ENCODE data around the gene LIME1.
A peak's percentile ranks its signal among the peaks of the same experiment; 100 is the strongest.
"Not testable (repeated sequence)": the region's sequence is repeated elsewhere in the genome, so short reads cannot be mapped to it uniquely, and the experiment has no call there.

Gene LIME1

GRCh38 chr20:63776875-63777274 lies 40.4 kb downstream of the LIME1 start:
- not testable (repeated sequence) for H3K27ac Mint-ChIP-seq; ATAC-seq (replicated peaks); H3K27me3 Mint-ChIP-seq; H3K9me3 Mint-ChIP-seq; DNase-seq; H3K4me1 Mint-ChIP-seq (ENCODE audit: low read depth in 2 of 2); H3K4me3 Mint-ChIP-seq
- H3K36me3 Mint-ChIP-seq (ENCODE audit: insufficient read depth), result peaks cover 13% of the 10 kb centered on the region

GRCh38 chr20:63777614-63778013 lies 41.1 kb downstream of the LIME1 start:
- ATAC-seq (replicated peaks) (no peak), DNase-seq (no peak)
- Mint-ChIP-seq H3K9me3 (no peaks in the 10 kb centered on the region), H3K4me1 (ENCODE audit: low read depth in 2 of 2) (peaks cover 10 to 12% of the 10 kb centered on the region in 2 donors), H3K36me3 (ENCODE audit: insufficient read depth) (peaks cover 13% of the 10 kb centered on the region), H3K27ac (no peak overlapping the region), H3K4me3 (no peak overlapping the region), H3K27me3 (no peaks in the 10 kb centered on the region)

GRCh38 chr20:63778034-63778752 lies 41.7 kb downstream of the LIME1 start:
- Mint-ChIP-seq H3K4me1 (ENCODE audit: low read depth in 2 of 2) (peaks cover 11 to 13% of the 10 kb centered on the region in 2 donors), H3K27ac (no peak overlapping the region), H3K36me3 (ENCODE audit: insufficient read depth) (peaks cover 10% of the 10 kb centered on the region), H3K4me3 (no peak overlapping the region), H3K27me3 (no peaks in the 10 kb centered on the region), H3K9me3 (no peaks in the 10 kb centered on the region)
- DNase-seq (no peak), ATAC-seq (replicated peaks) (no peak)

GRCh38 chr20:63778857-63779256 lies 42.4 kb downstream of the LIME1 start:
- Mint-ChIP-seq H3K4me3 (no peak overlapping the region), H3K9me3 (no peaks in the 10 kb centered on the region), H3K4me1 (ENCODE audit: low read depth in 2 of 2) (peaks cover 11 to 13% of the 10 kb centered on the region in 2 donors), H3K27ac (no peak overlapping the region), H3K36me3 (ENCODE audit: insufficient read depth) (peaks cover 10% of the 10 kb centered on the region), H3K27me3 (no peaks in the 10 kb centered on the region)
- no peak for ATAC-seq (replicated peaks)
- no peak for DNase-seq

GRCh38 chr20:63781181-63781580 lies 44.7 kb downstream of the LIME1 start:
- Mint-ChIP-seq H3K9me3 (no peaks in the 10 kb centered on the region), H3K4me3 (peak overlapping the region in 1 of 2 donors; percentile 56), H3K4me1 (ENCODE audit: low read depth in 2 of 2) (peaks cover 11 to 13% of the 10 kb centered on the region in 2 donors), H3K36me3 (ENCODE audit: insufficient read depth) (peaks cover 8% of the 10 kb centered on the region), H3K27ac (no peak overlapping the region), H3K27me3 (no peaks in the 10 kb centered on the region)
- ATAC-seq (replicated peaks) (no peak), DNase-seq (no peak)

- peak; percentile 48 to 54 (median 52) for DNase-seq
- H3K4me3 Mint-ChIP-seq, result peak overlapping the region; percentile 56 to 59
- H3K27ac Mint-ChIP-seq, result peak overlapping the region; percentile 78 to 81
- peaks cover 8% of the 10 kb centered on the region for H3K36me3 Mint-ChIP-seq (ENCODE audit: insufficient read depth)
- no peaks in the 10 kb centered on the region for H3K27me3 Mint-ChIP-seq
- peak; percentile 94 for ATAC-seq (replicated peaks)
- H3K9me3 Mint-ChIP-seq, result no peaks in the 10 kb centered on the region
- peaks cover 11 to 13% of the 10 kb centered on the region in 2 donors for H3K4me1 Mint-ChIP-seq (ENCODE audit: low read depth in 2 of 2)
Measured at GRCh38 chr20:63782051-63782471, 45.6 kb downstream of the LIME1 start.

- peak; percentile 16 for ATAC-seq (replicated peaks)
- Mint-ChIP-seq H3K36me3 (ENCODE audit: insufficient read depth) (peaks cover 8% of the 10 kb centered on the region), H3K4me3 (peak overlapping the region in 1 of 2 donors; percentile 56), H3K27ac (peak overlapping the region; percentile 78 to 81), H3K9me3 (no peaks in the 10 kb centered on the region), H3K27me3 (peaks cover 0 to 1% of the 10 kb centered on the region in 2 donors), H3K4me1 (ENCODE audit: low read depth in 2 of 2) (peaks cover 11 to 13% of the 10 kb centered on the region in 2 donors)
- DNase-seq, result peak in 1 of 3 experiments; percentile 4
Measured at GRCh38 chr20:63782521-63782971, 46.1 kb downstream of the LIME1 start.

GRCh38 chr20:63783970-63784369 lies 47.5 kb downstream of the LIME1 start:
- peaks cover 6 to 11% of the 10 kb centered on the region in 2 donors for H3K27me3 Mint-ChIP-seq
- DNase-seq (no peak), ATAC-seq (replicated peaks) (no peak)
- peaks cover 11 to 13% of the 10 kb centered on the region in 2 donors for H3K4me1 Mint-ChIP-seq (ENCODE audit: low read depth in 2 of 2)
- peaks cover 12% of the 10 kb centered on the region for H3K36me3 Mint-ChIP-seq (ENCODE audit: insufficient read depth)
- H3K4me3 Mint-ChIP-seq, result no peak overlapping the region
- H3K27ac Mint-ChIP-seq, result no peak overlapping the region
- no peaks in the 10 kb centered on the region for H3K9me3 Mint-ChIP-seq

- no peak overlapping the region for H3K27ac Mint-ChIP-seq
- DNase-seq (no peak), ATAC-seq (replicated peaks) (no peak)
- peaks cover 6 to 11% of the 10 kb centered on the region in 2 donors for H3K27me3 Mint-ChIP-seq
- peaks cover 12% of the 10 kb centered on the region for H3K36me3 Mint-ChIP-seq (ENCODE audit: insufficient read depth)
- H3K9me3 Mint-ChIP-seq, result no peaks in the 10 kb centered on the region
- H3K4me1 Mint-ChIP-seq (ENCODE audit: low read depth in 2 of 2), result peaks cover 11 to 13% of the 10 kb centered on the region in 2 donors
- no peak overlapping the region for H3K4me3 Mint-ChIP-seq
Measured at GRCh38 chr20:63785691-63786131, 49.2 kb downstream of the LIME1 start.

GRCh38 chr20:63787302-63787701 lies 50.8 kb downstream of the LIME1 start:
- no peaks in the 10 kb centered on the region for H3K9me3 Mint-ChIP-seq
- no peak overlapping the region for H3K4me3 Mint-ChIP-seq
- ATAC-seq (replicated peaks), result no peak
- no peak for DNase-seq
- H3K27me3 Mint-ChIP-seq, result peaks cover 6 to 22% of the 10 kb centered on the region in 2 donors
- peaks cover 4% of the 10 kb centered on the region for H3K36me3 Mint-ChIP-seq (ENCODE audit: insufficient read depth)
- no peak overlapping the region for H3K27ac Mint-ChIP-seq
- peaks cover 4% of the 10 kb centered on the region in 2 donors for H3K4me1 Mint-ChIP-seq (ENCODE audit: low read depth in 2 of 2)

GRCh38 chr20:63787749-63788148 lies 51.3 kb downstream of the LIME1 start:
- DNase-seq, result no peak
- no peak overlapping the region for H3K4me3 Mint-ChIP-seq
- H3K4me1 Mint-ChIP-seq (ENCODE audit: low read depth in 2 of 2), result no peaks in the 10 kb centered on the region
- ATAC-seq (replicated peaks), result no peak
- peaks cover 4% of the 10 kb centered on the region for H3K36me3 Mint-ChIP-seq (ENCODE audit: insufficient read depth)
- H3K9me3 Mint-ChIP-seq, result no peaks in the 10 kb centered on the region
- peaks cover 6 to 26% of the 10 kb centered on the region in 2 donors for H3K27me3 Mint-ChIP-seq
- no peak overlapping the region for H3K27ac Mint-ChIP-seq
